K562 (cell line): ENCODE data around the gene LENG9. TPM values are rescaled to one million over a fixed set of nuclear protein-coding genes. Genes with fewer than 3 reads are reported as not detected.

Source experiments
- BMI1 ChIP-seq: fragments of 150-350 bp; IDR thresholded peaks from 2 replicates; pipeline ENCODE4 v1.6.1; 2014; ENCODE audit warnings: low read length
- ETS2 ChIP-seq: IDR thresholded peaks from 2 replicates; pipeline ENCODE4 v1.6.1; 2016; ENCODE audit warnings: borderline replicate concordance, missing genetic modification characterization, mild to moderate bottlenecking, moderate library complexity, missing compliant biosample characterization; ENCODE audit not compliant: poor library complexity, severe bottlenecking
- FIP1L1 ChIP-seq: fragments of 200-400 bp; formaldehyde crosslinking; IDR thresholded peaks from 2 replicates; pipeline ENCODE4 v1.6.1; 2018; ENCODE audit warnings: mild to moderate bottlenecking, low read depth, low read length; ENCODE audit not compliant: poor library complexity, severe bottlenecking
- FOXP1 ChIP-seq: sonication (generic); formaldehyde crosslinking; IDR thresholded peaks from 2 replicates; pipeline ENCODE4 v1.8.0; 2022; ENCODE audit warnings: mild to moderate bottlenecking, missing genetic modification reagents
- HNRNPH1 ChIP-seq: fragments of 200-400 bp; formaldehyde crosslinking; optimal IDR thresholded peaks from 2 replicates; pipeline ENCODE3; 2017; ENCODE audit warnings: low read depth, mild to moderate bottlenecking, low read length, moderate library complexity
- KDM1A ChIP-seq, 2 experiments: fragments of 450-650 bp; IDR thresholded peaks; 2 replicates each; pipeline ENCODE4 v1.6.1; 2016; ENCODE audit warnings: mild to moderate bottlenecking in 2 of 2
- MCM7 ChIP-seq, 2 experiments: fragments of 450-650 bp; IDR thresholded peaks; 2 replicates each; pipeline ENCODE4 v1.6.1; 2016 to 2018
- MED1 ChIP-seq: sonication (generic); formaldehyde crosslinking; IDR thresholded peaks from 2 replicates; pipeline ENCODE4 v1.8.1; 2023; ENCODE audit warnings: missing genetic modification reagents, borderline replicate concordance
- MEIS2 ChIP-seq: fragments of 450-650 bp; IDR thresholded peaks from 2 replicates; pipeline ENCODE4 v1.6.1; 2014; ENCODE audit warnings: mild to moderate bottlenecking; ENCODE audit not compliant: partially characterized antibody
- NFE2 ChIP-seq: IDR thresholded peaks from 2 replicates; pipeline ENCODE4 v1.6.1; 2014; ENCODE audit warnings: antibody characterized with exemption, low read depth
- RBBP5 ChIP-seq: fragments of 200-600 bp; sonication (generic); IDR thresholded peaks from 2 replicates; pipeline ENCODE4 v1.6.1; 2012; ENCODE audit warnings: borderline replicate concordance, mild to moderate bottlenecking, low read length, control low read depth, inconsistent platforms; ENCODE audit not compliant: insufficient read depth, poor library complexity, severe bottlenecking
- RBM25 ChIP-seq: fragments of 200-400 bp; formaldehyde crosslinking; IDR thresholded peaks from 2 replicates; pipeline ENCODE4 v1.6.1; 2018; ENCODE audit warnings: low read length, low read depth, moderate library complexity; ENCODE audit not compliant: severe bottlenecking
- RERE ChIP-seq: sonication (generic); formaldehyde crosslinking; IDR thresholded peaks from 2 replicates; pipeline ENCODE4 v1.8.0; 2023; ENCODE audit warnings: missing genetic modification reagents, mild to moderate bottlenecking, borderline replicate concordance
- ZFP36 ChIP-seq: fragments of 150-350 bp; IDR thresholded peaks from 2 replicates; pipeline ENCODE4 v1.6.1; 2018; ENCODE audit warnings: low read length, low read depth; ENCODE audit not compliant: partially characterized antibody
- ZNF165 ChIP-seq: fragments of 250-450 bp; sonication (Bioruptor Pico); IDR thresholded peaks from 2 replicates; pipeline ENCODE4 v1.4.0; 2020; ENCODE audit warnings: borderline replicate concordance
- ZNF347 ChIP-seq: fragments of 450-650 bp; formaldehyde crosslinking; IDR thresholded peaks from 2 replicates; pipeline ENCODE4 v1.4.0; 2020; ENCODE audit warnings: low read depth, mild to moderate bottlenecking, moderate library complexity
- ZNF696 ChIP-seq: fragments of 250-450 bp; sonication (Bioruptor Pico); conservative IDR thresholded peaks from 2 replicates; pipeline ENCODE4 v1.4.0; 2020; ENCODE audit warnings: mild to moderate bottlenecking, moderate library complexity
- polyA plus RNA-seq, 8 experiments: library from polyadenylated mRNA; depleted of rRNA in 4 of 8; stranded (reverse) in 5 of 8; unstranded in 3 of 8; fragments of >200 nt; fragmentation: Nextera tagmentation in 2 of 8; fragmentation: Illumina TruSeq in 1 of 8; extraction: Ambion mirVana in 2 of 8; extraction: Trizol in 1 of 8; gene quantifications; 2 replicates each; pipeline versions ENCODE4 v1.2.1 to v1.2.3, GENCODE V29; 2011 to 2014; ENCODE audit warnings: inconsistent platforms in 1 of 8, missing spikeins in 1 of 8
- total RNA-seq, 7 experiments: library from RNA; depleted of rRNA in 6 of 7; stranded (reverse); fragments of >200 nt in 6 of 7; fragmentation: Illumina TruSeq in 2 of 7; extraction: Trizol in 2 of 7; gene quantifications; 2 replicates each; pipeline versions ENCODE4 v1.2.1 to v1.2.3, GENCODE V29; 2011 to 2021; ENCODE audit warnings: low replicate concordance in 1 of 7
- TF ChIP-seq, protein P1 (sequence below): IDR thresholded peaks from 2 replicates; pipeline ENCODE4 v1.6.1; 2016; ENCODE audit warnings: missing genetic modification characterization, missing compliant biosample characterization
- TF ChIP-seq, protein P2 (sequence below): fragments of 450-650 bp; formaldehyde crosslinking; IDR thresholded peaks from 2 replicates; pipeline ENCODE4 v1.4.0; 2020; ENCODE audit warnings: mild to moderate bottlenecking, mixed read lengths

Gene LENG9
- total and polyA plus RNA-seq, 9 of the 15 experiments (the other 6 are each of a cell fraction or from before 2014, with no cell fraction given) = 0.06 to 0.64 (median 0.33) TPM; not detected in 1

DNA sequence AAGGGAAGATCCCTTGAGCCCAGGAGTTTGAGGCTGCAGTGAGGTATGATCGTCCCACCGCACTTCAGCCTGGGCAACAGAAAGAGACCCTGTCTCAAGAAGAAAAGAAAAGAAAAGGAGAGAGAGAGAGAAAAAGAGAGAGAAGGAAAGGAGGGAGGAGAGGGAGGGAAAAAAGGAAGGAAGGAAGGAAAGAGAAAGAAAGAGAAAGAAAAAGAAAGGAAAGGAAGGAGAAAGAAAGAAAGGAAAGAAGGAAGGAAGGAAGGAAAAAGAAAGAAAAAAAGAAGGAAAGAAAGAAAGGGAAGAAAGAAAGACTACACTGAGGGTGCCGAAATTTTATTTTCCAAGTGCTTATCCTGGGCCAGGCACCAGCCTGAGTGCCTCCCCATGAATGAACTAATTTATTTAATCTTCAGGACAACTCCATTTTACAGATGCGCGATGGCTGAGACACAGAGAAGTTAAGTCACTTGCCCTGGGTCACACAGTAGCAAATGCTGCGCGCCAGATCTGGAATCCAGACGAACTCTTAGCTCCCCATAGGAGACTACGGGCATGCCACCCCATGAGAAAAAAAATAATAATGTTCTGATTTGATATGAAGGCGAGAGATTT, 6.8 kb upstream of the LENG9 start (continued):
- TF ChIP-seq RERE (no peak), ZNF696 (CRISPR knock-in tag) (no peak), KDM1A (IDR thresholded peaks at IDR 0.05) (0 out of 4 replicates have a peak, but pooled peaks of 1 of the 2 experiments have one; percentile 20), BMI1 (no peak), RBBP5 (no peak), RBM25 (peak; percentile 92), MCM7 (IDR thresholded peaks at IDR 0.05) (peak in 1 of 2 experiments; percentile 65; a peak in 1 of 4 replicates), FIP1L1 (no peak), ZNF347 (CRISPR knock-in tag) (no peak), FOXP1 (CRISPR knock-in tag) (no peak), ZFP36 (peak; percentile 48), NFE2 (no peak), ETS2 (tag) (no peak), MED1 (CRISPR knock-in tag) (no peak), MEIS2 (no peak), HNRNPH1 (no peak), ZNF165 (CRISPR knock-in tag) (no peak)
- TF ChIP-seq, protein P1, sequence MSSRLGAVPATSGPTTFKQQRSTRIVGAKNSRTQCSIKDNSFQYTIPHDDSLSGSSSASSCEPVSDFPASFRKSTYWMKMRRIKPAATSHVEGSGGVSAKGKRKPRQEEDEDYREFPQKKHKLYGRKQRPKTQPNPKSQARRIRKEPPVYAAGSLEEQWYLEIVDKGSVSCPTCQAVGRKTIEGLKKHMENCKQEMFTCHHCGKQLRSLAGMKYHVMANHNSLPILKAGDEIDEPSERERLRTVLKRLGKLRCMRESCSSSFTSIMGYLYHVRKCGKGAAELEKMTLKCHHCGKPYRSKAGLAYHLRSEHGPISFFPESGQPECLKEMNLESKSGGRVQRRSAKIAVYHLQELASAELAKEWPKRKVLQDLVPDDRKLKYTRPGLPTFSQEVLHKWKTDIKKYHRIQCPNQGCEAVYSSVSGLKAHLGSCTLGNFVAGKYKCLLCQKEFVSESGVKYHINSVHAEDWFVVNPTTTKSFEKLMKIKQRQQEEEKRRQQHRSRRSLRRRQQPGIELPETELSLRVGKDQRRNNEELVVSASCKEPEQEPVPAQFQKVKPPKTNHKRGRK (tag) = peak; percentile 96
- TF ChIP-seq, protein P2, sequence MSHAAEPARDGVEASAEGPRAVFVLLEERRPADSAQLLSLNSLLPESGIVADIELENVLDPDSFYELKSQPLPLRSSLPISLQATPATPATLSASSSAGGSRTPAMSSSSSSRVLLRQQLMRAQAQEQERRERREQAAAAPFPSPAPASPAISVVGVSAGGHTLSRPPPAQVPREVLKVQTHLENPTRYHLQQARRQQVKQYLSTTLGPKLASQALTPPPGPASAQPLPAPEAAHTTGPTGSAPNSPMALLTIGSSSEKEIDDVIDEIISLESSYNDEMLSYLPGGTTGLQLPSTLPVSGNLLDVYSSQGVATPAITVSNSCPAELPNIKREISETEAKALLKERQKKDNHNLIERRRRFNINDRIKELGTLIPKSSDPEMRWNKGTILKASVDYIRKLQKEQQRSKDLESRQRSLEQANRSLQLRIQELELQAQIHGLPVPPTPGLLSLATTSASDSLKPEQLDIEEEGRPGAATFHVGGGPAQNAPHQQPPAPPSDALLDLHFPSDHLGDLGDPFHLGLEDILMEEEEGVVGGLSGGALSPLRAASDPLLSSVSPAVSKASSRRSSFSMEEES = no peak
